GM18861 (cell line): Measurements from ENCODE around the gene RNF157.
A peak's percentile ranks its signal among the peaks of the same experiment; 100 is the strongest.
"Not testable (repeated sequence)": the region's sequence is repeated elsewhere in the genome, so short reads cannot be mapped to it uniquely, and the experiment has no call there.

ENCODE experiments used
- ATAC-seq: cut with Tn5 transposase; IDR thresholded peaks from one replicate; pipeline ENCODE4 v1.9.1; 2021; ENCODE audit not compliant: unreplicated experiment

Gene RNF157

GRCh38 chr17:76270770-76271668 lies 30.7 kb upstream of the RNF157 start:
- ATAC-seq = peak; percentile 0

GRCh38 chr17:76270127-76270592 lies 29.9 kb upstream of the RNF157 start:
- ATAC-seq = no peak

- ATAC-seq = no peak
Observed at GRCh38 chr17:76268991-76269981, 29.0 kb upstream of the RNF157 start.

GRCh38 chr17:76268015-76268749 lies 27.9 kb upstream of the RNF157 start:
- ATAC-seq = no peak

- not testable (repeated sequence) for ATAC-seq
Observed at GRCh38 chr17:76267581-76268001, 27.3 kb upstream of the RNF157 start.

GRCh38 chr17:76267051-76267576 lies 26.8 kb upstream of the RNF157 start:
- no peak for ATAC-seq

- ATAC-seq = no peak
Observed at GRCh38 chr17:76266244-76266938, 26.1 kb upstream of the RNF157 start.

- no peak for ATAC-seq
Observed at GRCh38 chr17:76265624-76266243, 25.4 kb upstream of the RNF157 start.

GRCh38 chr17:76264755-76265623 lies 24.7 kb upstream of the RNF157 start, which contains the start of gene UBALD2:
Gene UBALD2 (plus strand): TSS chr17:76265348. CDS start chr17:76265506, 158 bp downstream.
- ATAC-seq = peak; percentile 54

- no peak for ATAC-seq
Observed at GRCh38 chr17:76264425-76264754, 24.1 kb upstream of the RNF157 start.

GRCh38 chr17:76263896-76264295 lies 23.6 kb upstream of the RNF157 start:
- no peak for ATAC-seq

- ATAC-seq = no peak
Observed at GRCh38 chr17:76262732-76263344, 22.5 kb upstream of the RNF157 start.

- no peak for ATAC-seq
Observed at GRCh38 chr17:76261421-76262215, 21.3 kb upstream of the RNF157 start.

- no peak for ATAC-seq
Observed at GRCh38 chr17:76260669-76261068, 20.4 kb upstream of the RNF157 start.

- ATAC-seq = no peak
Observed at GRCh38 chr17:76260220-76260619, 19.9 kb upstream of the RNF157 start.

GRCh38 chr17:76256430-76257050 lies 16.2 kb upstream of the RNF157 start:
- not testable (repeated sequence) for ATAC-seq
